ENCODE results near the gene DCAF7.

Gene DCAF7

GRCh38 chr17:63525190-63525946 is 24.9 kb upstream of the DCAF7 start:
- DNase-seq (ENCODE audit: low spot score), result no peak

- DNase-seq (ENCODE audit: low spot score), result no peak
Measured at GRCh38 chr17:63526861-63527260, 23.4 kb upstream of the DCAF7 start.

DNA sequence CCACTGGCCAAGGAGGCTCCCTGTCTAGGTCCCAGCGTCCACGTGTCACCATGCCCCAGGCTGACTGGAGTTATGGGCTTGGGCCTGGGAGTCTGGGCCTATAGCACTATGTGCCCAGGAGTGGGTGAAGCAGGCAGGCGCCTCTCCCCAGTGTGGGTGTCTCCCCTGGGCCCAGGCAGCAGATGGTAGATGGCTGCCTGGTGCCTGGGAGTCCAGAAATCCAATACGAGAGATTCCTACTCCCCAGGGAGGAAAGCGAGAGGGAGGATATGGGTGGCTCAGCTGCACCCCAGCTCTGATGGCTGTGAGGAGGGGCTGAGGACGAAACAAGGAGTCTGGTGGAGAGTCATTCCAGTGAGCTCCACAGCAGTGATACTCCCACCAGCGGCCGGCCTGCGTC is 22.1 kb upstream of the DCAF7 start:
- DNase-seq (ENCODE audit: low spot score), result no peak

GRCh38 chr17:63529711-63530556 is 20.3 kb upstream of the DCAF7 start:
- no peak for DNase-seq (ENCODE audit: low spot score)

DNA sequence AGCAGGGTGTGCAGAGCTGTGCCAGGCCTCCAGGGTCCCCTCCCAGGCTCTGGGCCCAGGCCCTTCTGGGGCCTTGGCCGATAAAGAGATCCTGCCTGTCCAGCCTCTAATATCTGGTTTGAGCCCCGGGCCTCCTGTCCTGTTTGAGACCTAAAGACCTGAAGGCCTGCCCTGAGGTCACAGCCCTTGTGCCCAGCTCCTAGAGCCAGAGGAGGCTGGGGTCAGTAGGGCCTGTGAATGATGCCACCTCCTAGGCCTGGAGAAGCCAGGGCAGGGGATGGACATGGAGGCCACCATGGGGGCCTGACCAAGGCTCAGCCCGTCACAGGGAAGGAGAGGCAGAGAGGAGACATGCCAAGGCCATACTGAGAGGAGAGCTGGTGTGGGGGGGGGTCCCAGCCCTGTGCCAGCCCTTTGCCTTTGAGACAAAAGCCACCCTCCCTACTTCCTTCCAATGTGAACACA is 19.7 kb upstream of the DCAF7 start:
- no peak for DNase-seq (ENCODE audit: low spot score)

GRCh38 chr17:63531022-63531965 is 19.0 kb upstream of the DCAF7 start:
- DNase-seq (ENCODE audit: low spot score), result no peak

DNA sequence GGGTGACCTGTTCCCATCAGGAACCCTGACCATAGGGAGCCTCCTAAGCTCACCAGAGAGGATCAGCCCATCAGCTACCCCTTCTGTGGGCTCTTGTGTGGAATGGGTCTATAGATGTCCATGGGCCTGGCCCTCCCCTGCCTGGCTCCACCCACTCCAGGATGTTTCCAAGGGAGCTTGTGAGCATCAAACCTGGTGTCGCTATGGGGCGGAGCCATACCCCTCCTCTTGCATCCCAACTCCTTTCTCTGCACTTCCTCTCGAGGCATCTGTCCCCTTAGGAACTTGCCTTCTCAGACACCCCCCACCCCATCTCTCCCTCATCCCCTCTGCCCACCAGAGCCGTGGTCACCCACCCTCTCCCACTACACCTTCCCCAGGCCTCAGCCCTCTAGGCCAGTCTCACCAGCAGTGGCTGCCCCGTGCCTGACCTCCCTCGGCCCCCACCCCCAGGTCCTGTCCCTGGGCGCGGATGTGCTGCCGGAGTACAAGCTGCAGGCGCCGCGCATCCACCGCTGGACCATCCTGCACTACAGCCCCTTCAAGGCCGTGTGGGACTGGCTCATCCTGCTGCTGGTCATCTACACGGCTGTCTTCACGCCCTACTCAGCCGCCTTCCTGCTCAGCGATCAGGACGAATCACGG is 16.7 kb upstream of the DCAF7 start:
- no peak for DNase-seq (ENCODE audit: low spot score)

DNA sequence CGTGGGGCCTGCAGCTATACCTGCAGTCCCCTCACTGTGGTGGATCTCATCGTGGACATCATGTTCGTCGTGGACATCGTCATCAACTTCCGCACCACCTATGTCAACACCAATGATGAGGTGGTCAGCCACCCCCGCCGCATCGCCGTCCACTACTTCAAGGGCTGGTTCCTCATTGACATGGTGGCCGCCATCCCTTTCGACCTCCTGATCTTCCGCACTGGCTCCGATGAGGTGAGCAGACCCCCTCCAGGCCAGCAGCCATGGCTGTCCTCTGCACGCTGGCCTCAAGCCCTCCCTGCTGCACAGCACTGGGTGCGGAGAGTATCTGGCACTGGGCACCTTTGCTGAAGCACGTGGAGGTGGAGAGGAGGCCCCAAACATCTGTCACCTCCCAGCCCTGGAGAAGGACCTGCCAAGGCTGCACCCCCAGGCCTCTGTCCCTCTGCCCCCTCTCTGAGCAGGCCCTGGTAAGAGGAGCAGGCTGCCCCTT is 16.2 kb upstream of the DCAF7 start:
- no peak for DNase-seq (ENCODE audit: low spot score)

GRCh38 chr17:63534816-63535455 is 15.3 kb upstream of the DCAF7 start:
- no peak for DNase-seq (ENCODE audit: low spot score)

- DNase-seq (ENCODE audit: low spot score), result no peak
Measured at GRCh38 chr17:63535640-63536039, 14.6 kb upstream of the DCAF7 start.

DNA sequence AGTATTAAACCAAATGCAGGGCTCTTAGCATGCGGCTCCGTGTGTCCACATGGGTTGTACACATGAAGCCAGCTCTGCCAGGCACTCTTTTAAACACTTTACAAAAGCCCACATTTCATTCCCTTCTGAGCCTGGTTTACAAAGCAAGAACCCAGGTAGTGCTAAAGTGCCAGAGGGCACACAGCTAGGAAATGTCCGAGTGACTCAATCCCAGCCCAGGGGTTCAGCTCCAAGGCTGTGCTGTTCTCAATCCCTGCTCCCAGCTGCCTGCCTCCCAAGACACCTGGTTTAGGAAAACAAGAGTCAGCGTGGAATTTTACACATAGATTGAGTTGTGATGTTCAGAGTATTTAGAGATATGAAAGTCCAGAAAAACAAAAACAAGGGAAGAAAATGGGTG is 13.3 kb upstream of the DCAF7 start:
- DNase-seq (ENCODE audit: low spot score), result no peak

DNA sequence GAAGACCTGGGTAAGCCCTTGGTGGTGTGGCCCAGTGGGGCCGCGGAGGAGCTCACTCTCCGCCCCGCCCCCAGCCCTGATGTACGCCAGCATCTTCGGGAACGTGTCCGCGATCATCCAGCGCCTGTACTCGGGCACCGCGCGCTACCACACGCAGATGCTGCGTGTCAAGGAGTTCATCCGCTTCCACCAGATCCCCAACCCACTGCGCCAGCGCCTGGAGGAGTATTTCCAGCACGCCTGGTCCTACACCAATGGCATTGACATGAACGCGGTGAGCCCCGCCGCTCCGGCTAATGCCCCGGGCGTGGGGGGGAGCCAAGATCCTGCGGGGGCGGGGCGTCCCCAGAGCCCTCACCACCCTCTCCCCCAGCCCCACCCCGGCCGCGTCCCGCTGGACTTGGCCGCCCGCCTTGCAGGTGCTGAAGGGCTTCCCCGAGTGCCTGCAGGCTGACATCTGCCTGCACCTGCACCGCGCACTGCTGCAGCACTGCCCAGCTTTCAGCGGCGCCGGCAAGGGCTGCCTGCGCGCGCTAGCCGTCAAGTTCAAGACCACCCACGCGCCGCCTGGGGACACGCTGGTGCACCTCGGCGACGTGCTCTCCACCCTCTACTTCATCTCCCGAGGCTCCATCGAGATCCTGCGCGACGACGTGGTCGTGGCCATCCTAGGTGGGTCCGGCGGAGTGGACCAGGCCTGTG is 12.1 kb upstream of the DCAF7 start:
- no peak for DNase-seq (ENCODE audit: low spot score)

GRCh38 chr17:63538693-63539595 is 11.3 kb upstream of the DCAF7 start:
- no peak for DNase-seq (ENCODE audit: low spot score)

- DNase-seq (ENCODE audit: low spot score), result no peak
Measured at GRCh38 chr17:63540590-63540989, 9.7 kb upstream of the DCAF7 start.

GRCh38 chr17:63542218-63542545 is 8.1 kb upstream of the DCAF7 start:
- no peak for DNase-seq (ENCODE audit: low spot score)

- DNase-seq (ENCODE audit: low spot score), result no peak
Measured at GRCh38 chr17:63542942-63543821, 7.1 kb upstream of the DCAF7 start.

DNA sequence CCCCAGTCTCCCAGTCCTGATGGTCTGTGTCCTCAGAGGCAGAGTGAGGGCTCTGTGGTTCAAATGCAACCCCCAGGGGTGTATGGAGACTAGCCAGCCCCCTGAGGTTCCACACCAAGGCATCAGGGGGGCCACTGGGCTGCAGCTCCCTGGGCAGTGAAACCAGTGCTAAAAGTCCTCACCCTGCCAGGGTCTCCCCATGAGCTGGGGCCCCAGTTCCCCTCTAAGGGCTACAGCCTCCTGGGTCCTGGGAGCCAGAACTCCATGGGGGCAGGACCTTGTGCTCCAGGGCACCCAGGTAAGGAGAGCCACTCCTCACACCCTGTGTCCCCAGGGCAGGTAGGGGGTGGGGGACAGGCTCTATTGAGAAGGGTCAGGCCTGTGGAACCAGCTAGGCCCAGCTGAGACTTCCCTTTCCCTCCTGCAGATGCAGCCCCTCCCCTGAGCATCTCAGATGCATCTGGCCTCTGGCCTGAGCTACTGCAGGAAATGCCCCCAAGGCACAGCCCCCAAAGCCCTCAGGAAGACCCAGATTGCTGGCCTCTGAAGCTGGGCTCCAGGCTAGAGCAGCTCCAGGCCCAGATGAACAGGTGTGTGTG is 6.4 kb upstream of the DCAF7 start:
- no peak for DNase-seq (ENCODE audit: low spot score)
